Measurements from ENCODE around the gene FOXRED2.

FOXRED2 gene

DNA sequence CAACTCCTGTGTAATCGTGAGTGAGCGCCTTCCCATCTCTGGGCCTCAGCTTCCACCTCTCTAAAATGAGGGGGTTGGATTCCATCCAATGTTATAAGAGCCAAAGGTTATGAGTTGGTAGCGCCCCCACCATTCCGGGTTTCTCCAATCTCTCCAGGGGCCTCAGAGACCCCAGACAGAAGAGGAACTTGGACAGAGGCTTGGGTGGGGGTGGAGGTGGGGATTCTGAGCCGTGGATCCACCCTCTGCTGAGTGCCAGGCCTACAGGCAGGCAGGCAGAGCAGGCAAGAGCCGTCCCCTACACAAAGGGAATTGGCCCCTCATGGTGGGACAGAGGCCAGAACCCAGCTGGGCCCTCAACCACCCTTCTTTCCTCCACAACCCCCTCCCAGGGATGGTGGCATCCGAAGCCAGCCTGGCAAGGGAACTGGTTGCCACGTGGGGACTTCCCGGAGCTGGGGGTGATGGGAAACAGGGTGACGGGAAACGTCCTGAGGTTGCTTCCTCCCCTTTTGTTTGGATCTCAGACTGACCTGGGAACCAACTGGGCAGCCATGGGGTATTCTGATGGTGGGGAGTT, 57.2 kb downstream of the FOXRED2 start:
- no peak for DNase-seq (ENCODE audit: low spot score)

DNA sequence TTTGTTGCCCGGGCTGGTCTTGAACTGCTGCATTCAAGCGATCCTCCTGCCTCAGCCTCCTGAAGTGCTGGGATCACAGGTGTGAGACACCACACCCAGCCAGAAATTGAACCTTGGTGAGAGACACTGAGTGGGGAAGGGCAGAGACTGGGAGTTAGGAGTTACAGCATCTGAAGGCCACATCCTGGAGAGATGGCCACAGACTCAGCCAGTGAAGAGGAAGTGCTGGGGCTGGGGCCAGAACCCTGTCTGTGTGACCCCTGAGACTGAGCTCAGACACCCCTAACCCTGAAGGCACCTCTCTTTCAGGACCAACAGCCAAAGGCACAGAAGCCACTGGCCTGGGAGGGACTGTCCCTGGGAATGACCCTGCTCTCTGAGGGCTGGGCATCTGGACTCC, 59.2 kb downstream of the FOXRED2 start:
- no peak for DNase-seq (ENCODE audit: low spot score)

DNA sequence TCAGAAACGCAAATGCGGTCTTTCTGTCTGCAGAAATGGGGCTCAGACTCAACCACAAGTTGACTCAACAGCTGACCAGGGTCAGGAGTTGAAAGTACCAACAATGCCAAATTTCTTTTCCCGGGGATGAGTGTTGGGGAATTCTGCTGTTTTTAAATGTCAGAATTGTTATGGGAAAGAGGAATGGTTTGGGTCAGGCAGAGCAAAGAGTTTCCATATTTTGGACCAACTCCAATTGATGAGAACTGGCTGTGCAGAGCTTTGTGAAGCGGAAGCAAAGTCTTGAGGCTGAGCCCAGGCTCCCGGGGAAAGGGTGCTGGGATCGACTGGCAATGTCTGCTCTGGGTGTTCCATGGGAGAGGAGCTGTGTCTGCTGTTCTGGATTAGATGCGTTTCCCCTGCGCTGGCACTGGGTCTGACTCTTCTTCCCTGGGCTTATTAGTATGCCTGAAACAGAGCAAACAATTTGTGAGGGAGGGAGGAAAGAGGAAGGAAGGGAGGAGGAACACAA, 61.6 kb downstream of the FOXRED2 start:
- DNase-seq (ENCODE audit: low spot score), result no peak

DNA sequence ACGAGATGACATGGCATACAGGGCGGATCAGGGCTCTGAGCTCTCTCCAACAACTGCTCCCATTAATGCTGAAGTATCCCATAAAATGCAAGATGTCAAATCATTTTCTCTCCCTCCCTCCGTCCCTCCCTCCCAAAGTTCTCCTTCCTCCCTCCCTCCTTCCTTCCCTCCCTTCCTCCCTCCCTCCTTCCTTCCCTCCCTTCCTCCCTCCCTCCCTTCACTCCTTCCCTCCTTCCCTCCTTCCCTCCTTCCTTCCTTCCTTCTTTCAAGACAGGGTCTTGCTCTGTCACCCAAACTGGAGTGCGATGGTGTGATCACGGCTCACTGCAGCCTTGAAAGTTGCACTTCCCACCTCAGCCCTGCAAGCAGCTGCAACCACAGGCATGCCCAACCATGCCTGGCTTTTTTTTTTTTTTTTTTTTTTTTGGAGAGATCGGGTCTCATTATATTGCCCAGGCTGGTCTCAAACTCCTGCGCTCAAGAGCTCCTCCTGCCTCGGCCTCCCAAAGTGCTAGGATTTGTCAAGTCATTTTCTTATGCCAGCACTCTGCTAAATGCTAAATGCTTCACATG, 63.6 kb downstream of the FOXRED2 start:
- DNase-seq (ENCODE audit: low spot score), result no peak

DNA sequence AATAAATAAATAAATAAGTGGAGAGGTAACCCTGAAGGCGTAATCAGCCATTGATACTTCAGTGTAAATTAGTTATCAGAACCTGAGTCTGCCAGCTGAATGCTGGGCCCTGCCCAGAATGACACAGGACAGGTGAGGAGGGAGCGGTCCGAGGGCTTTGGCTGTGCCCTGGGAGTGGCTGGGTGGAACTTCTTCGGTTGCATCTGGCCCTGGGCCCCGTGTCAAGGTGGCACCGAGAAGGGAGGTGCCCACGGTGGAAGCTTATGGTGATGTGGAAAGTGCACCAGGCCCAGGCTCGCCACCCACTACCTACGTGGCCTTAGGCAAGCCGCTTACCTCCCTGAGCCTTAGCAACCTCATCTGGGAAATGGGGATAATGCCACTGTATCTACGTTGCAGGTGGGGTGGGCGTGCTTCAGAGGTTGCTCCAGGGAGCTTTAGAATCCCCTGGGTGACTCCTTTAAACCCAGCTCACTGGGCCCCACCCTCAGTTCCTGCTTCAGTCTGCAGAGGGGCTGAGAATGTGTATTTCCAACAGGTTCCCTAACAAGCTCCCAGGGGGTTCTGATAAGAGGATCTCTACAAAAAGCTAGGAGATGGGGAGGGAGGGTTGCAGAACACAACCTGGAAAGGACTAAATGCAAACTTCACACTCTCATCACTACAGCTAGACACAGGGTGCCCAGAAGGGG, 64.2 kb downstream of the FOXRED2 start:
- no peak for DNase-seq (ENCODE audit: low spot score)

DNA sequence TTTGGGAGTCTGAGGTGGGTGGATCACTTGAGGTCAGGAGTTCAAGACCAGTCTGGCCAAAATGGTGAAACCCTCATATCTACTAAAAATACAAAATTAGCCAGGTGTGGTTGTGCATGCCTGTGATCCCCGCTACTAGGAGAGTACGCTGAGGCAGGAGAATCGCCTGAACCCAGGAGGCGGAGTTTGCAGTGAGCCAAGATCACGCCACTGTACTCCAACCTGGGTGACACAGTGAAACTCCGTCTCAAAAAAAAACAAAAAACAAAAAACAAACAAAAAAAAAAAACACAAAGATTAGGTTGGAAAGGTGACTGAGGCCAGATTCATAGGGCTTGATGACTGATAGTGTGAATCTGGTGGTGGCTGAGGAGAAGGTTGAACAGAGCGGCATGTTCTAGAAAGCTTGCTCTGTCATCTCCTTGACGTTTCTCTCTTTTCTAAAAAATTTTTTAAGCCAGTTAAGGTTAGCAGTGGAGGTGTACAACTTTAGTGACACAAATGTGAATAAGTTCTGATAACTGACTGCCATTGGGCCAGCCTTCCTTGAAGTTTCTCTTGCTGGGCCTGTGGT, 66.3 kb downstream of the FOXRED2 start:
- no peak for DNase-seq (ENCODE audit: low spot score)

DNA sequence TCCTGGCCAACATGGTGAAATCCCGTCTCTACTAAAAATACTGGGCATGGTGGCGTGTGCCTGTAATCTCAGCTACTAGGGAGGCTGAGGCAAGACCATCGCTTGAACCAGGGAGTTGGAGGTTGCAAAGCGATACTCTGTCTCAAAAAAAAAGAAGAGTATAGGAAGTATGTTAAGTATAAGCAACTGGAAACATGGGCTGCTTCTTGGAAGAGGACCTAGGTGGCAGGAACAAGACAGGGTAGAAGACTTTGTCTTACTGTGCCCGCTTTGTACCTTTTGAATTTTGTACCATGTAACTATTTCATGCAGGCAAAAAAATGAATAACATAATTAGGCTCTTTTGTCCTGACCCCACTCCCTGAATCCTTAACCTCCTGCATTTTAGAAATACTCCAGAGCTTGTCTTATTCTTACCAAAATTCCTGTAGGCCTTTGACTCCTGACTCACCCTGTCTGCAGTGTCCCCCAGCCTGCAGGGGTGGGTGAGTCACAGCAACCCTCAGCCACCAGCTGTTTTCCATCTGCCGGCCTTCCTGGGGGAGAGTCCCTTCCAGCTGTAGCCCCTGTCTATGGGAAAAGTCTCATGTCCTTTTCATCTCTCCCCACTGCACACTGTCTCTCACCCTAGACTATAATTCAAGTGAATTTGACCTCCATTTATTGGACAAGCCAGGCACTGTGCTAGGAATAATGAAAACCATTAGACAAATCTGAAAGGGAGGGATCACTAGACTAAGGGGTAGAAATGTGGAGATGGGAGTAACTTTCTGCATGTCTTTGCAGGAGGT, 67.2 kb downstream of the FOXRED2 start:
- DNase-seq (ENCODE audit: low spot score), result no peak
